HG03097 (cell line): Measurements from ENCODE around the gene RPL29.

Experiments
- ATAC-seq: cut with Tn5 transposase; IDR thresholded peaks from one replicate; pipeline ENCODE4 v1.9.1; 2021; ENCODE audit not compliant: unreplicated experiment, low FRiP score

The RPL29 gene

DNA sequence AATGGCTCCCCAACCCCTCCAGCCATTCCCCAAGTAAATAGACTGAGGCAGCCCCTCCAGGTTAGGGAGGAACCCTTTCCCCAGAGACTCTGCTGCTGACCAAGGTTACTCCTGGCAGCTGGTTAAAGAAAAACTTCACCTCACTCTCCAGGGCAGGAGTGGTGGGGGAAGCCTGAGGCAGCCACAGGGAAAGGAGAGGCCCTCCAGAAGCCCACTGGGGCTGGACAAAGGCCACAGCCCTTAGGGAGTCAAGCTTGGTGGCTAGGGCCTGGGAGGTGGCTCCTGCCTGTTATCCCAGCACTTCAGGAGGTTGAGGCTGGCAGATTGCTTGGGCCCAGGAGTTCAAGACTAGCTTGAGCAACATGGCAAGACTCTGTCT is 11.4 kb downstream of the RPL29 start:
- no peak for ATAC-seq

GRCh38 chr3:51983578-51984268 is 12.0 kb downstream of the RPL29 start:
- no peak for ATAC-seq

DNA sequence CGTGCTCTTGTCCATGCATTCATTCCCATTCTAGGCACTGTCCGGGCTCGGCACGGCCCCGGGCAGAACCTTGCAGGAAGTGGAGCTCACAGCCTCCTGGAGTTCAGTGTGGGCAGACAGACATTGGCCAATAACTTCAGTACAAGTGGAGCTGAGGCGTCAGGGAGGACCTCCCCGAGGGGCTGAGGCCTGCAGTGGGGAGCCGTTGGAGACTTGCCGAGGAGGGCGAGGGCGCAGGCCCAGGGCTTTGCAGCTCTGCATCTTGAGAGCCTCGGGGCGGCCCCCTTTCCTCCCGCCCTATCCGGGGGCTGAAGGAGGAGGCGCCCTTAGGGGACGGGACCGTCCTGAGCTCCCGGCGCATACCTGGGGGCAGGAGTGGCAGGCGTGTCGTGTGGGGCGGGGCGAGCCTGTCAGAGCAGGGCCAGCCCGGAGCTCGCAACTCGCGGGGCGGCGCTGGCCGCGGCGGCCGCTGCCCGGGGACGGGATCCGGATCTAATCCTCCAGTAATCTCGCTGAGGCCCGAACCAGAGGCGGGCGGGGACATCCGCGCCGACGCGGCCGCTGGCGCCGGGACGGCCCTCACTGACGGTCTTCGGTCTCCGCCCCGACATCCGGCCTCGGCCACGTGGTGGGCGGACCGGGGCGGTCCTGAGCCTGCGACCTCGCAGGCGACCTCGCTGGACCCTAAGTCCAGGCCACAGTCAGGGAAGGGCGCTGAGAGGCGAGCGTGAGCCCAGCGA is 12.7 kb downstream of the RPL29 start, which contains the start of gene ACY1:
Gene ACY1 (plus strand): TSS at position 698 of the 740 bp plus-strand sequence. CDS start 530 bp downstream, outside the sequence.
- ATAC-seq = peak; percentile 75

DNA sequence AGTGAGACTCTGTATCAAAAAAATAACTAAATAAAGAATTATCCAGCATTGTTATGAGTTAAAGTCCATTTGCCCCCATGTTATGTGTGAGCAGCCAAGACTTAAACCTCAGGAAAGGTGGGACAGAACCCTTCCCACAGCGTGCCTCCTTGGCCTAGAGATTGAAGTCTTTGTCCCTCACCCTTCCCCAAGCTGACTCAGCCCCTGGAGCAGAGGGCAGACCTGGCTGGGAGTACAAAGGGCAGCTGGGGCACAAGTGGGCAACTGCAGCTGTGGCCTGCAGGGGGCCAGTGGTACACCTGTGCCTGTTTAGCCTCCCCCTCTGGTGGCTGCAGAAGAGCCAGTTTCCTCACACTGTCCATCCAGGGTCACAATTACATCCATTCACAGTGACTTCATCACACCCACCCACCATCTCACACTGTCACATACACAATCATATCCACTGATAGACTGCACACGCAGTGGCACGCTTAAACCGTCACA is 13.3 kb downstream of the RPL29 start:
- peak; percentile 35 for ATAC-seq

- no peak for ATAC-seq
These were observed 15.4 kb downstream of the RPL29 start for GRCh38 chr3:51980253-51980652.

GRCh38 chr3:51978143-51978502 is 17.6 kb downstream of the RPL29 start:
- no peak for ATAC-seq

GRCh38 chr3:51977446-51978142 is 18.1 kb downstream of the RPL29 start:
- ATAC-seq = no peak

GRCh38 chr3:51975852-51976549 is 19.7 kb downstream of the RPL29 start:
- no peak for ATAC-seq

GRCh38 chr3:51974963-51975851 is 20.5 kb downstream of the RPL29 start, which contains the start of gene ABHD14A:
Gene ABHD14A, plus strand, starts transcription at chr3:51975064. Its CDS starts 72 bp downstream, at chr3:51975136.
- peak; percentile 31 for ATAC-seq

GRCh38 chr3:51974277-51974962 is 21.3 kb downstream of the RPL29 start:
- peak; percentile 14 for ATAC-seq

DNA sequence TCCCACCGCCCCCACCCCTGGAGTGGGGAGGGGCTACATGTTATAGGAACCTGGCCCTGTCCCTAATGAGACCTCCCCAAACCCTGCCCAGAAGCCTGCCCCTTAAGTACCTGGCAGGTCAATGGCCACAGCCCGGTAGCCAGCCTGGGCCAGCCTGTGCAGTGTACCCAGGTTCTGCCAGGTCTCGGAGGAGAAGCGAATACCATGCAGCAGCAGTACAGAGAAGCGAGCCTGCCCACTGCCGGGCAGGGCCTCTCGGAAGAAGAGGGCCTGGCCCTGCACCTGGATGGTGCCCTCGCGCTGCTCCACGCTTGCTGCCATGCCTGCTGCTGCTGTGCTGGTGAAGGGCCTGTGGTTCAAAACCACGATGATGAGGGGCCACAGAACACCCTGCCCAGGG is 24.3 kb downstream of the RPL29 start:
- ATAC-seq = no peak

DNA sequence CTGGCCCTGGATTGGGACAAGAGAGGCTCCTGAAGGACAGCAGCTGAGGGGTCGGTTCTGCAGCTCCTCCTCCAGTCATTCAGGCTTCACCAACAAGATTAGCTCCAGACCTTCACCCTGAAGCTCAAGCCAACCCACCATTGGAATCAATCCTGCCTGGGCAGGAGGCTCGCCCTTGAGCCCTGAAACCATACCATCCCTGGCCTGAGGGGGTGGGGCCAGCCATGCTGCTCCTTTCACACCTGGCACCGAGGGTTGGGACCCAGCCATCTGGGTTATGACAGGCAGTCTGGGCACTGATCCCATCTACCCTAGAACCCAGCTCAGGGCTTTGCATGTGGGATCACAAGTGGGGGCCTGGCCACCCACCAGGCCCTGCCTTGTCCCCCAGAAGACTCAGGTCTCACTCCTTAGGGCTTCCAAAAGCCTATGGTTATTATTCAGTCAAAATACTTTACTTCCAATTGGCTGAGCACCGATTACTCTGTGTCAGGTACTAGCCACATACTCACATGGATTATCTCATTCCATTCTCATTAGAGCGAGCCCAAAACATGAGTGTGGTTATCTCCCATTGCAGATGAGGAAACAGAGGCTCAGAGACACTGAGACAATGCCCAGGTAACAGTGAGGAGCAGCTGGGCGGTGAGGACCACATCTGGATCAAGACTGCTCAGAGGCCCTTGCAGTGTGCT is 24.9 kb downstream of the RPL29 start:
- ATAC-seq = no peak

- no peak for ATAC-seq
These were observed 25.9 kb downstream of the RPL29 start for GRCh38 chr3:51969841-51970240.

DNA sequence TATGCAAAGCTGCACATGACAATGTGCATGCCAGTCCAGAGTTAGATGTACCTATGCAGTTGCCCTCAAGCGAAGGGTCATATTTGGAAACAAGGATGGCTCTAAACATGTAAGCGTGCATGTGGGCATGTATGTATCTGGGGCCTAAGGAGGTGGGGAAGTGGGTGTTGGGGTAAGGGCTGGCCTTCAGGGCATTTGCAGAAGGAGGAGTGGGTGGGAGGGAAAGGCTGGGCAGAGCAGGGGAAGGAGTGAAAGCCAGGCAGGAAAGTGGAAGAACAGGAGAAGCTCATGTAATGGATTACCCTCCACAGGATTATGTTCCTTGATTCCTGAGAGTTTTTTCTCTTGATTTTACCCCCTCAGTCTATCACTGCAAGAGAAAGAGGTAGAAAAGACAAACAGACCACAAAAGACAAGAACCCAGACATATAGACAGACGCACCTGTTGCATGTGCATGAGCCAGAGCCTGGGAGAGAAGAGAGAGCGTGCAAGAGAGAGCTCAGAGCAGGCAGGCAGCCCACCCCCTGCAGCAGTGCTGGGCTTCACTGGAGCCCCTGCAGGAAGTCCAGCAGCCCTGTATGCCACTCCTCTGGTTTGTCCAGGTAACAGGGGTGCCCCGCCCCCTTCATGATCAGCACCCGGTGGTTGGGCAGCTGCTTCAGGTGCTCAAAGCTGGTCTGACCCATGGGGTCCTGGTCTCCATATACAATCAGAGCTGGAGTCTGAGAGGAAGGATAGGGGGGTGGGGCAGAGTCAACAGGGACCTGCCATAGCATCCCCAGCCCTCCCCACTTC is 26.6 kb downstream of the RPL29 start:
- ATAC-seq = no peak

GRCh38 chr3:51968170-51968775 is 27.4 kb downstream of the RPL29 start:
- ATAC-seq = no peak

DNA sequence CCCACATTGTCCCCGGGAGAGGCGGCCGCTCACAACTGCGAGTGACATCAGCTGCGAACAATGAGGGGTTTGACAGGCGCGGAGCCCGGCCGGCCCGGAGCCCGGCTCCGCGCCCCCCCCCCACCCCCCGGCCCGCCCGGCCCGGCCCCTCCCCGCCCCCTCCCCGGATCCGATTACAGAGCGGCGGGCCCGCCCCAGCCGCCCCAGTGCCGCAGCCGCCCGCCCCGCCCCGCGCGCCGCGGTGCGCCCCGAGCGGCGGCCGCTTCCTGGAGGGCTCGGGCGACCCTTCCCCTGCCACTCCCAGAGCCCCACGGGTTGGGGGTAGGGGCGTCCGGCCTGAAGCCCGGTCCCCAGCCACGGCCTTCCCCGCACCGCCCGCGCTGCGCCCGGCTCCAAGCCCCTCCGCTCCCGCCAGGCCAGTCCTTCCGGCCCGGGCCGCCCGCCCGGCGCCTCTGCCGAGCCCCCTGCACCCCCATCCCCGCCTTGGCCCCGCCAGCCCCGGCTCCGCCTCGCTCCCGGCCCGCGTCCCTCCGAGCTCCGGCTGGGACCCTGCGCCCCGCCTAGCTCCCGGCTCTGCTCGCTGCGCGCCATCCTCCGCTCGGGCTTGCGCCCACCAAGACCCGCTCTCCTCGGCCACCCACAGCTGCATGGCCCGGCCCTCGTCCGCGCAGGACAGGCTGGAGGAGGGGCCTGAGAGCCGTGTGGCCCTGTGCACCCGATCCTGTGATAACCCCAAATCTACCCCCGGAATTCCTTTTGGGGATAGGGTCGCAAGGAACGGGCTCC is 28.1 kb downstream of the RPL29 start, which contains the start of gene PCBP4:
Gene PCBP4 (minus strand): TSS at position 71 of the 786 bp plus-strand sequence. CDS start 6,214 bp downstream, outside the sequence.
- ATAC-seq = no peak
